Activated CD8-positive, alpha-beta T cell treated with anti-CD3 and anti-CD28 coated beads for 36 hours (primary cell): Measurements from ENCODE around the gene MGST3. TPM values are rescaled to one million over a fixed set of nuclear protein-coding genes. Genes with fewer than 3 reads are reported as not detected.

ENCODE experiments used
- ATAC-seq: fragments of 200-7000 bp; cut with Tn5 transposase; one replicate; pipeline ENCODE4 v1.10.0; 2021; ENCODE audit warnings: mild to moderate bottlenecking, moderate library complexity
- CTCF ChIA-PET: fragments of 350-600 bp; sonication (Branson Sonifier 250); formaldehyde crosslinking; loops from one replicate; lab custom pipeline; 2021; ENCODE audit warnings: antibody characterized with exemption; lab: Charles Lee
- POLR2A ChIA-PET: fragments of 350-600 bp; sonication (Branson Sonifier 250); formaldehyde crosslinking; loops from one replicate; lab custom pipeline; 2021; ENCODE audit warnings: antibody characterized with exemption; lab: Charles Lee
- DNase-seq: peaks from one replicate; pipeline ENCODE4 v3.0.0-alpha.2; 2020
- H3K27ac Mint-ChIP-seq: one replicate; pipeline ENCODE4 v1.8.0; 2021; ENCODE audit warnings: mild to moderate bottlenecking, mixed read lengths
- H3K27me3 Mint-ChIP-seq: one replicate; pipeline ENCODE4 v1.8.0; 2021; ENCODE audit warnings: mixed read lengths
- H3K36me3 Mint-ChIP-seq: one replicate; pipeline ENCODE4 v1.8.0; 2021; ENCODE audit warnings: low read depth, mixed read lengths
- H3K4me1 Mint-ChIP-seq: one replicate; pipeline ENCODE4 v1.8.0; 2021; ENCODE audit warnings: low read depth, mixed read lengths
- H3K4me3 Mint-ChIP-seq: one replicate; pipeline ENCODE4 v1.8.0; 2021; ENCODE audit warnings: mild to moderate bottlenecking, moderate library complexity, mixed read lengths
- H3K9me3 Mint-ChIP-seq: one replicate; pipeline ENCODE4 v1.8.0; 2021; ENCODE audit warnings: mixed read lengths
- intact Hi-C: fragments of 100-400 bp; cut with micrococcal nuclease; formaldehyde crosslinking; loops from one replicate; pipeline ENCODE4 v1.10.0; 2022
- total RNA-seq, 2 experiments: library from RNA; stranded (reverse); gene quantifications; one replicate each; pipeline ENCODE4 v1.2.3, GENCODE V29; 2021
- TF ChIP-seq, protein P1 (sequence below): fragments of 200-600 bp; IDR thresholded peaks from one replicate; pipeline ENCODE4 v1.8.0; 2022; ENCODE audit warnings: antibody characterized with exemption, mild to moderate bottlenecking

The MGST3 gene
- total RNA-seq, 2 experiments from 2014 or later: 23.8 to 26.1 TPM

DNA sequence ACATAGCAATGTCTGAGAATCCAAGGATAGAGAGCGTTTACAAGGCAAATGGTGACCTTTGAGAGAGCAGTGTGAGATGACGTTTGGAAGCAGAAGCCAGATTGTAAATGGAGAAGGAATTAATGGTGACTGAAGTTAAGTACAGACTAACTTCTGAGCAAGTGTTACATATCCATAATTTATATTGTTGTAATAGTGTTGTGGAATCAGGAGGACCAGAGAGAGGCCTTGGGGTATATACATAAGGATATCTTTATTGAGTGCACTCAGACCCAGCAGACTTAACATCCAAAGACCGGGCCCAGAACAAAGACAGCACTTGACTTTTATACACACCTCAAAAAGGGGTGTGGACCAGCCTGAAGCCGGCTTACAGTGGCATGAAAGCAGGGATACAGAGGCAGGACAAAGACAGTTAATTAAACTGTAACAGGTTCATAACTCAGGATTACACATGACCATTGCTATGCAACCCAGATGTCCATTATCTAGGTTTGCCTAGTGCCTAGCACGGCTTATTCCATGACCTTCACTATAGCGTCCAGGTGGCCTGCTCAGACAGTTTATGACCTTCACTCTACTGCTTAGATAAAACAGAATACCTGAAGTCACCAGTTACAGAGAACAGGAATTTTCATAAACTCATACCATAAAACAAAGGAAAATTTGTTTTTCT is 2.7 kb upstream of the MGST3 start:
- no peaks in the 10 kb centered on the region for H3K36me3 Mint-ChIP-seq
- peaks cover 10% of the 10 kb centered on the region for H3K4me1 Mint-ChIP-seq
- no peaks in the 10 kb centered on the region for H3K27me3 Mint-ChIP-seq
- no peaks in the 10 kb centered on the region for H3K9me3 Mint-ChIP-seq
- DNase-seq (no peak), ATAC-seq (no peak)
- CTCF ChIA-PET: no interaction called here
- H3K4me3 Mint-ChIP-seq: no peak overlapping the region
- POLR2A ChIA-PET: no interaction called here
- TF ChIP-seq, protein P1, sequence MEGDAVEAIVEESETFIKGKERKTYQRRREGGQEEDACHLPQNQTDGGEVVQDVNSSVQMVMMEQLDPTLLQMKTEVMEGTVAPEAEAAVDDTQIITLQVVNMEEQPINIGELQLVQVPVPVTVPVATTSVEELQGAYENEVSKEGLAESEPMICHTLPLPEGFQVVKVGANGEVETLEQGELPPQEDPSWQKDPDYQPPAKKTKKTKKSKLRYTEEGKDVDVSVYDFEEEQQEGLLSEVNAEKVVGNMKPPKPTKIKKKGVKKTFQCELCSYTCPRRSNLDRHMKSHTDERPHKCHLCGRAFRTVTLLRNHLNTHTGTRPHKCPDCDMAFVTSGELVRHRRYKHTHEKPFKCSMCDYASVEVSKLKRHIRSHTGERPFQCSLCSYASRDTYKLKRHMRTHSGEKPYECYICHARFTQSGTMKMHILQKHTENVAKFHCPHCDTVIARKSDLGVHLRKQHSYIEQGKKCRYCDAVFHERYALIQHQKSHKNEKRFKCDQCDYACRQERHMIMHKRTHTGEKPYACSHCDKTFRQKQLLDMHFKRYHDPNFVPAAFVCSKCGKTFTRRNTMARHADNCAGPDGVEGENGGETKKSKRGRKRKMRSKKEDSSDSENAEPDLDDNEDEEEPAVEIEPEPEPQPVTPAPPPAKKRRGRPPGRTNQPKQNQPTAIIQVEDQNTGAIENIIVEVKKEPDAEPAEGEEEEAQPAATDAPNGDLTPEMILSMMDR: no peak
- intact Hi-C loops: no loop called here
- no peak overlapping the region for H3K27ac Mint-ChIP-seq

DNA sequence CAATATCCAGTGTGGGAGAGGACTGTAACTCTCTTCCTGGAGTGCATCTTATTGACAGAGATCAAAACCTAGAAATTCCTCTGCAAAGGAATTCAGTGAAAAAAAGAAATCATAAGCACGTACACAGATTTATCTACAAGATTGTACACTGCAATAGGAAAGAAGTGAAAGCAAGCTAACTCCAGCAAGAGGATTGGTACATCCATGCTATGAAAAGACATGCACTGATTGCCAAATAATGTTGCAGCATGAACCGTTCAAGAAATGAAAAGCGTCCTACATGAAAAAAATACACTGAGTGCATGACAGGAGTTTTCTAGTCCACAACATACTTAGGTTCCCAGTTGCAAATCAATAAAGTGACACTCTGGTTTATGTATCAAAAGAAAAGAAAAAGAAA is 1.9 kb upstream of the MGST3 start:
- TF ChIP-seq, protein P1: no peak
- ATAC-seq (no peak), DNase-seq (no peak)
- intact Hi-C loops: no loop called here
- no peaks in the 10 kb centered on the region for H3K27me3 Mint-ChIP-seq
- CTCF ChIA-PET: no interaction called here
- H3K36me3 Mint-ChIP-seq: no peaks in the 10 kb centered on the region
- peaks cover 17% of the 10 kb centered on the region for H3K4me1 Mint-ChIP-seq
- no peak overlapping the region for H3K27ac Mint-ChIP-seq
- no peaks in the 10 kb centered on the region for H3K9me3 Mint-ChIP-seq
- no peak overlapping the region for H3K4me3 Mint-ChIP-seq
- POLR2A ChIA-PET: no interaction called here

DNA sequence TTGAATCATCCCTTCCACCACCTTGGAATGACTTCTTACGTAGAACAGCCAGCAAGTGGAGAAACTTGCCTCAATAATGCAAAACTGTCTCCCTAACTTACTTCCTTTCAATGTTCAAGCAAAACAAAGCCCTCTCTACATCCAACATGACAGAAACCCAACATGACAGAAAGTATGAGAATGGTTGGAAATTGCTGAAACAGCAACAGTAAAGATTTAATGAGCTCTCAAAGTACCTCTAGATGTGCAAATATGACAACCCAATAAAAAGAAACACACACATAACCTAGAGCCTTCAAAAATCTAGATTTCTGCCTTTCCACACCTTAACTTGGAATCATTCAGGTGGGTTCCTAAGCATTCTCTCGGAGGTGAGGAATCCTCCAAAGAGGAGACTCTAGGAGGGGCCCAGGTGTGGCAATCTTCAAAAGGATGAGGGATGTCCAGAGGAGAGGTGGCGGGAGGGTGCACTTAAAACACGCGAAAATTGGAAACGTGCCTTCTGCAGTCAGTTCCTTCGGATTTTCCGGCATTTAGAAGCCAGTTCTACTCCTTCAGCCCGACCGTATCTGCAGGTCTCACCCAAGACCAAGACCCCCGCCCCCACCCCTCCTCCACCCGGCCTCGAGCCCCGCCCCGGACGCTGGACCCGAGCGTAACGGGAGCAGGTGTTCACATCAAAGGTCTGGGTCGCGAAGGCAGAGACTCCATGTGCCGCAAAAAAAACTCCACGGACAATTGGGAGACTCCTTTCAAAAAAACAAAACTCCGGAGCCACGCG is 996 bp upstream of the MGST3 start:
- DNase-seq (peak; percentile 9), ATAC-seq (no peak)
- H3K4me3 Mint-ChIP-seq: no peak overlapping the region
- ChIA-PET POLR2A (interaction anchor here (0.6 kb wide), 1 partner anchor 1246 kb away, joined by 3 read pairs; the partner anchor contains the start of gene TADA1), CTCF (interaction anchor here (1.3 to 3.7 kb wide), 2 partner anchors 29 to 32 kb away, joined by 8 to 12 read pairs; no protein-coding TSS in a partner anchor)
- H3K9me3 Mint-ChIP-seq: no peaks in the 10 kb centered on the region
- intact Hi-C loops: loop anchor here (2.0 kb wide), 1 partner anchor 69 kb away; the partner anchor contains the start of gene ALDH9A1
- no peaks in the 10 kb centered on the region for H3K27me3 Mint-ChIP-seq
- no peaks in the 10 kb centered on the region for H3K36me3 Mint-ChIP-seq
- TF ChIP-seq, protein P1: no peak
- peaks cover 21% of the 10 kb centered on the region for H3K4me1 Mint-ChIP-seq
- H3K27ac Mint-ChIP-seq: no peak overlapping the region

DNA sequence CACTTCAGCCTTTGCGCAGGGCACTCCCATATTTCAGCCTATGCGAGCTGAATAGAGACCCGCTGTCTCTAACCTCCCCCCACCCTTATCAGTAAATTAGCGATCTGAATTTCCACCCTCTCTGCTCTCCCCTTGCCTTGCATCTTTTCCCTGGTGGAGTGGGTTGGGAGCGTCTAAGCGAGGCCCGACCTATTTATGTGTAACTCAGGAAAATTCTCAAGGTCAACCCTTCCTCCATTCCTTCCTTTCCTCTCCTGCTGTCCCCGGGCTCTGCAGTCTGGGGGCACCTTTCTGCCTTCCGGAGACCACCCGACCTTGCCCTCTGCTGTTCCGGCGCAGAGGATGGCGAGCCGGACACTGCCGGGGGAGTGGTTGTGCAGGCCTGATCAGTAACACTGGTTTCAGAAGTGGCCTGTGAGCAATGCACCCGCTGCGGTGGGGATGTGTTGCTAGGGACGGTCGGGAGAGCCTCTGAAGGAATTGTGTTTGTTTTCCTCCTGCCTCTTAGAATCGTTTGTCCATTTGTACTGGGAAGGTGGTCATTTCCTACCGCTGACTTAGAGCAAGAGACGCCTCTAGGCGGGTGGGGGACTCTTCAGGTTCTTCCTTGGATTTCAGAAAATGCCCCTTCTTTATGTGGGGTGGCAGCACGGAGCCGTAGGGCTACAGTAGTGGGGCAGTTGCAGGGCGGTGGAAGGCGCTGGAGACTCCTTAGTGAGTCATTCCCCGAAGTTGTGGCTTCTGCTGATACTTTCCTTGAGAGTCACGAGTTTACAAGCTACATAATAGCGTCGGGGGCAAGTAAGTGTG is 513 bp downstream of the MGST3 start:
- Mint-ChIP-seq H3K4me3 (no peak overlapping the region), H3K27me3 (no peaks in the 10 kb centered on the region), H3K4me1 (peaks cover 24% of the 10 kb centered on the region), H3K27ac (no peak overlapping the region), H3K9me3 (no peaks in the 10 kb centered on the region), H3K36me3 (no peaks in the 10 kb centered on the region)
- ATAC-seq (peak; percentile 31), DNase-seq (peak; percentile 73)
- intact Hi-C loops: loop anchor here (2.0 kb wide), 1 partner anchor 67 kb away; the partner anchor contains the start of gene ALDH9A1
- ChIA-PET CTCF (interaction anchor here (3.7 kb wide), 1 partner anchor 30 kb away, joined by 12 read pairs; no protein-coding TSS in a partner anchor), POLR2A (no interaction called here)
- TF ChIP-seq, protein P1: no peak
